Activated B cell treated with CpG ODN at 0.5 μM for 24 hours (primary cell): ENCODE results near the gene CALML5. TPM values are rescaled to one million over a fixed set of nuclear protein-coding genes. Genes with fewer than 3 reads are reported as not detected.

ENCODE experiments used
- ATAC-seq: fragments of 200-7000 bp; cut with Tn5 transposase; one replicate; pipeline ENCODE4 v1.10.0; 2021; ENCODE audit warnings: low read depth, mild to moderate bottlenecking, moderate library complexity
- CTCF ChIA-PET: fragments of 350-600 bp; sonication (Branson Sonifier 250); formaldehyde crosslinking; loops from one replicate; lab custom pipeline; 2021; ENCODE audit warnings: antibody characterized with exemption; lab: Charles Lee
- POLR2A ChIA-PET: fragments of 350-600 bp; sonication (Branson Sonifier 250); formaldehyde crosslinking; loops from one replicate; lab custom pipeline; 2021; ENCODE audit warnings: antibody characterized with exemption; lab: Charles Lee
- DNase-seq: peaks from one replicate; pipeline ENCODE4 v3.0.0; 2022
- H3K27ac Mint-ChIP-seq: one replicate; pipeline ENCODE4 v1.8.0; 2020; ENCODE audit warnings: mixed read lengths
- H3K27me3 Mint-ChIP-seq: one replicate; pipeline ENCODE4 v1.8.0; 2021; ENCODE audit warnings: mixed read lengths
- H3K36me3 Mint-ChIP-seq: one replicate; pipeline ENCODE4 v1.8.0; 2021; ENCODE audit warnings: low read depth, mixed read lengths
- H3K4me1 Mint-ChIP-seq: one replicate; pipeline ENCODE4 v1.8.0; 2021; ENCODE audit warnings: mixed read lengths
- H3K4me3 Mint-ChIP-seq: one replicate; pipeline ENCODE4 v1.8.0; 2020; ENCODE audit warnings: mild to moderate bottlenecking, mixed read lengths
- H3K9me3 Mint-ChIP-seq: one replicate; pipeline ENCODE4 v1.8.0; 2020; ENCODE audit warnings: mixed read lengths
- CTCF ChIP-seq: fragments of 200-600 bp; IDR thresholded peaks from one replicate; pipeline ENCODE4 v1.8.0; 2022; ENCODE audit warnings: antibody characterized with exemption, mild to moderate bottlenecking
- intact Hi-C: fragments of 100-400 bp; cut with micrococcal nuclease; formaldehyde crosslinking; loops from one replicate; pipeline ENCODE4 v1.15.1; 2024
- total RNA-seq: library from RNA; stranded (reverse); gene quantifications from 2 replicates; pipeline ENCODE4 v1.2.3, GENCODE V29; 2022

The CALML5 gene
- total RNA-seq, 1 donor from 2014 or later = not detected

GRCh38 chr10:5502571-5503476 is 3.5 kb upstream of the CALML5 start:
- DNase-seq = no peak
- H3K27me3 Mint-ChIP-seq = peaks cover 2% of the 10 kb centered on the region

GRCh38 chr10:5502061-5502521 is 2.7 kb upstream of the CALML5 start:
- no peaks in the 10 kb centered on the region for H3K9me3 Mint-ChIP-seq
- peaks cover 2% of the 10 kb centered on the region for H3K27me3 Mint-ChIP-seq
- DNase-seq (no peak), ATAC-seq (no peak)
- no peak overlapping the region for H3K27ac Mint-ChIP-seq
- no peaks in the 10 kb centered on the region for H3K4me1 Mint-ChIP-seq
- intact Hi-C loops = no loop called here
- no peaks in the 10 kb centered on the region for H3K36me3 Mint-ChIP-seq
- ChIA-PET CTCF (no interaction called here), POLR2A (no interaction called here)
- TF ChIP-seq CTCF = no peak
- H3K4me3 Mint-ChIP-seq = no peak overlapping the region

More at GRCh38 chr10:5502571-5503476, 3.5 kb upstream of the CALML5 start:
- CTCF ChIA-PET = no interaction called here
- H3K9me3 Mint-ChIP-seq = no peaks in the 10 kb centered on the region
- TF ChIP-seq CTCF = no peak
- POLR2A ChIA-PET = no interaction called here
- no peak overlapping the region for H3K27ac Mint-ChIP-seq
- H3K4me3 Mint-ChIP-seq = no peak overlapping the region
- H3K36me3 Mint-ChIP-seq = no peaks in the 10 kb centered on the region
- intact Hi-C loops = no loop called here
- ATAC-seq = no peak
- H3K4me1 Mint-ChIP-seq = no peaks in the 10 kb centered on the region

GRCh38 chr10:5500910-5501309 is 1.5 kb upstream of the CALML5 start:
- CTCF ChIA-PET = interaction anchor here (2.2 kb wide), 1 partner anchor 122 kb away, joined by 7 read pairs; no protein-coding TSS in a partner anchor
- ATAC-seq (no peak), DNase-seq (no peak)
- Mint-ChIP-seq H3K9me3 (no peaks in the 10 kb centered on the region), H3K4me3 (no peak overlapping the region), H3K27ac (no peak overlapping the region), H3K36me3 (no peaks in the 10 kb centered on the region), H3K4me1 (no peaks in the 10 kb centered on the region), H3K27me3 (peaks cover 2% of the 10 kb centered on the region)
- intact Hi-C loops = no loop called here
- POLR2A ChIA-PET = no interaction called here
- TF ChIP-seq CTCF = no peak

- no peak overlapping the region for H3K27ac Mint-ChIP-seq
- ChIA-PET CTCF (interaction anchor here (2.2 kb wide), 1 partner anchor 123 kb away, joined by 7 read pairs; no protein-coding TSS in a partner anchor), POLR2A (no interaction called here)
- H3K4me3 Mint-ChIP-seq = no peak overlapping the region
- no peaks in the 10 kb centered on the region for H3K9me3 Mint-ChIP-seq
- ATAC-seq (no peak), DNase-seq (no peak)
- no peak for TF ChIP-seq CTCF
- peaks cover 2% of the 10 kb centered on the region for H3K27me3 Mint-ChIP-seq
- intact Hi-C loops = no loop called here
- no peaks in the 10 kb centered on the region for H3K4me1 Mint-ChIP-seq
- no peaks in the 10 kb centered on the region for H3K36me3 Mint-ChIP-seq
Measured at GRCh38 chr10:5500162-5500670, 846 bp upstream of the CALML5 start.
